Measurements from ENCODE around the gene TLX1.

The TLX1 gene

DNA sequence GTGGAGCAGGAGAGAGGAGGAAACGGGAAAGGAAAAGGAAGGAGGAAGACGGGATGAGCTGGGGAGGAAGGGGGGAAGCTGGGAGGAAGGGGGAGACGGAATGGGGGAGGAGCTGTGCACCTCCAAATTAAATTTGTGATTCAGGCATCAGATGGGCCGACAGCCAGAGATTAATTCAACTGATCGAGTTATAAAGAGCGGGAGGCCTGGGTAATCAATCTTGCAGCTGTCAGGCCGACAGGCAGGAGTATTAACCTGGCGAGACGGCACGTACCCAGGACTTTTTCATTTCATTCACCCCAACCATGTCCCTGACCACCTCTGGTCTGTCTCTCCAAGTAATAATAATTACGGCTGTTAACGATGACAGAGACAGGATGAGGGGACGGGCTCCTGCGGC lies 43.1 kb upstream of the TLX1 start:
- H3K4me1 ChIP-seq (ENCODE audit: insufficient read depth, low read length, poor library complexity, severe bottlenecking), result no peaks in the 10 kb centered on the region
- no peaks in the 10 kb centered on the region for H3K36me3 ChIP-seq (ENCODE audit: insufficient read depth, low read length)
- no peaks in the 10 kb centered on the region for H3K79me2 ChIP-seq (ENCODE audit: insufficient read depth, low read length)
- no peaks in the 10 kb centered on the region for H3K9me2 ChIP-seq (replicated peaks; ENCODE audit: low read depth, low read length)
- no peaks in the 10 kb centered on the region for H3F3A ChIP-seq (ENCODE audit: low read depth)
- H3K27me3 ChIP-seq (ENCODE audit: insufficient read depth, low read length, poor library complexity, severe bottlenecking), result no peaks in the 10 kb centered on the region
- H3K4me3 ChIP-seq (ENCODE audit: low read length, poor library complexity, severe bottlenecking), result no peak overlapping the region
- no peak overlapping the region for H3K4me2 ChIP-seq (ENCODE audit: low read depth, low read length, poor library complexity, severe bottlenecking)
- H3K9me3 ChIP-seq (ENCODE audit: insufficient read depth, low read depth, low read length), result no peaks in the 10 kb centered on the region
- no peaks in the 10 kb centered on the region for H4K20me1 ChIP-seq (ENCODE audit: insufficient read depth, low read length, poor library complexity, severe bottlenecking)
- no peak overlapping the region for H2AFZ ChIP-seq (ENCODE audit: low read length)
- TF ChIP-seq EZH2phosphoT487 (IDR thresholded peaks at IDR 0.05; ENCODE audit: borderline replicate concordance), result no peak
- no peak for TF ChIP-seq CTCF (conservative IDR thresholded peaks at IDR 0.05; ENCODE audit: low read length)
- no peak overlapping the region for H3K9ac ChIP-seq (ENCODE audit: low read depth, low read length, poor library complexity, severe bottlenecking)

DNA sequence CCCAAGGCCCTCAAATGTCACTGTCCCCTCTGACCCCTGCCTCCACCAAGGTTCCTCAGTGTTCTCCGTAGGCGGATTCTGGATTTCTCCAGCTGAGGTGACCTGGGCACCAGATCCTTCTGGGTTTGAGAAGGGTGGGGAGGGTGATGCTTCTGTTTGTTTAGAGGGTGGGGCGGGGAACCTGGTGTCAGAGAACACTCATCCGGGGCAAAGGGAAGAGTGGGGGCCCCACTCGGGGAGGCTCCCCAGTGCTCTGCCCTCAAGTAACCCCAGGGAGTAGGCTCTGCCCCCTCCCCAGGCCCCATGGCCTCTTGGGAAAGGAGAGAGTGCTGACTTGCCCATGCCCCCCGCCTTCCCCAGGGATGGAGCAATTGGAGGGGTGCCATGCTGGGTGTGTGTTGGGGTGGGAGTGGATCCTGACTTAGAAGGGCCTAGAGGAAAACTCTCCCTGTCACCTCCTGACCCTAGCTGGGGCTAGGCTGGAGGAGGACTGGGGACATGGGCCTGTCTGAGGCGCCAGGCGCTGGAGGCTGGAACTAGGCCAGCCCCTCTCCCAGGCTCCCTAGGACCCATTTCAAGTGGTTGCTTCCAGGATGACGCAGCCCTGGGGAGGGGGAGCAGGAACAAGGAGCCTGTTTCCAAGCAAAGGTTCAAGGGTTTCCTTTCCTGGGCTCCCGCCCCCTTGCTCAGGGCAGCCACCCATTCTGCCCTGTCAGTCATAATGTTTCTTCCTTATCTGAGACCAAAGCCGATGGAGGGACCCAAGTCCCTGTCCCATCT lies 41.4 kb upstream of the TLX1 start:
- no peaks in the 10 kb centered on the region for H3K27me3 ChIP-seq (ENCODE audit: insufficient read depth, low read length, poor library complexity, severe bottlenecking)
- H3K36me3 ChIP-seq (ENCODE audit: insufficient read depth, low read length), result no peaks in the 10 kb centered on the region
- no peak for TF ChIP-seq CTCF (conservative IDR thresholded peaks at IDR 0.05; ENCODE audit: low read length)
- no peak for TF ChIP-seq EZH2phosphoT487 (IDR thresholded peaks at IDR 0.05; ENCODE audit: borderline replicate concordance)
- no peak overlapping the region for H3K9ac ChIP-seq (ENCODE audit: low read depth, low read length, poor library complexity, severe bottlenecking)
- no peaks in the 10 kb centered on the region for H3K9me3 ChIP-seq (ENCODE audit: insufficient read depth, low read depth, low read length)
- no peaks in the 10 kb centered on the region for H3K79me2 ChIP-seq (ENCODE audit: insufficient read depth, low read length)
- H2AFZ ChIP-seq (ENCODE audit: low read length), result no peak overlapping the region
- no peaks in the 10 kb centered on the region for H3K4me1 ChIP-seq (ENCODE audit: insufficient read depth, low read length, poor library complexity, severe bottlenecking)
- H3K9me2 ChIP-seq (replicated peaks; ENCODE audit: low read depth, low read length), result no peaks in the 10 kb centered on the region
- H3F3A ChIP-seq (ENCODE audit: low read depth), result no peaks in the 10 kb centered on the region
- no peak overlapping the region for H3K4me2 ChIP-seq (ENCODE audit: low read depth, low read length, poor library complexity, severe bottlenecking)
- H3K4me3 ChIP-seq (ENCODE audit: low read length, poor library complexity, severe bottlenecking), result no peak overlapping the region
- no peaks in the 10 kb centered on the region for H4K20me1 ChIP-seq (ENCODE audit: insufficient read depth, low read length, poor library complexity, severe bottlenecking)

DNA sequence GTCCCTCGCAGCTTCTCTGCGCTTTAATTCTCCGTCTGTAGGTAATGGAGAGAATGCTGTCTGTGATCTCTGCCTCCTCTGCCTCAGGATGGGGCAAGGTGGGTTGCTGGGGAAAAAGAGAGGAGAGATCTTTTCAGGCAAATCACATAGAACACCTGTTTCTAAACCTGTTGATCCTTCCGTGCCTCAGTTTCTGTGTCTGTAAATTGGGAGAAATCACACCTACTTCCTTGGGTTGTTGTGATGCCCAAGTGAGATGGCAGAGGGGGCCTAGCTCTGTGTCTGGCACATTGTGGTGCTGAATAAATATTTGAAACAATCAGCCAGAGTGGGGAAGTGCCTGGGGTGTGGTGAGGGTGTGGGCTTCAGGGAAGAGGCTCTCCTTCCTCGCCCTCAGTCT lies 40.5 kb upstream of the TLX1 start:
- Histone ChIP-seq H3F3A (ENCODE audit: low read depth) (no peaks in the 10 kb centered on the region), H4K20me1 (ENCODE audit: insufficient read depth, low read length, poor library complexity, severe bottlenecking) (no peaks in the 10 kb centered on the region), H3K36me3 (ENCODE audit: insufficient read depth, low read length) (no peaks in the 10 kb centered on the region), H3K4me3 (ENCODE audit: low read length, poor library complexity, severe bottlenecking) (no peak overlapping the region), H2AFZ (ENCODE audit: low read length) (no peak overlapping the region), H3K9me2 (replicated peaks; ENCODE audit: low read depth, low read length) (no peaks in the 10 kb centered on the region), H3K9ac (ENCODE audit: low read depth, low read length, poor library complexity, severe bottlenecking) (no peak overlapping the region), H3K79me2 (ENCODE audit: insufficient read depth, low read length) (no peaks in the 10 kb centered on the region), H3K4me1 (ENCODE audit: insufficient read depth, low read length, poor library complexity, severe bottlenecking) (no peaks in the 10 kb centered on the region), H3K9me3 (ENCODE audit: insufficient read depth, low read depth, low read length) (no peaks in the 10 kb centered on the region), H3K4me2 (ENCODE audit: low read depth, low read length, poor library complexity, severe bottlenecking) (no peak overlapping the region), H3K27me3 (ENCODE audit: insufficient read depth, low read length, poor library complexity, severe bottlenecking) (no peaks in the 10 kb centered on the region)
- TF ChIP-seq CTCF (conservative IDR thresholded peaks at IDR 0.05; ENCODE audit: low read length) (no peak), EZH2phosphoT487 (IDR thresholded peaks at IDR 0.05; ENCODE audit: borderline replicate concordance) (no peak)
